ENCODE data around the gene TUBB. TPM values are rescaled to one million over a fixed set of nuclear protein-coding genes. Genes with fewer than 3 reads are reported as not detected.

Gene TUBB
- total and polyA plus RNA-seq, 9 of the 15 experiments (the other 6 are each of a cell fraction or from before 2014, with no cell fraction given) = 971 to 2,870 (median 1,478) TPM

DNA sequence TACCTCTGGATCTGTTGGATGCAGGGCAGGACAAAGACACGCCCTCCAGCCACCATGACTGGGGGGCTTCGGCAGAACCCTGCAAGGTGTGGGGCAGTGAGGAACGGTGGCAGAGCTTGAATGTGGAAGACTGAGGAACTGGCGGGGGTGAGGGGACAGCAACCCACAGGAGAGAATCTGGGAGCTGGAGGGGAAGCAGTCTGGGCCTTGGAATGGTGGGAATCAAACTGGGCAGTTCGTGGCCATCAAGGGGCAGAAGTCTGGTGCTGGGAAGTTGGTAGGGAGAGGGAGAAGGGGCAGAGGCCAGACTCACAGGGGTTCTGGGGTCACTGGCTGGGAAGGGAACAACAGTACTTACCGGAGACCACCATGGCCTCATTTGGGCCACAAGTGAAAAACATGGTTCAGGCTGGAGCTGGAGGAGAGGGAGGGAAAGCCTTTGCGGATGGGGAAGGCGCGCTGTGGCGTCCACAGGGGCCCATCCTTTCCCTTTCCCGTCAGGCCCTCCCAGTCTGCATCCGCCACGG is 21.7 kb downstream of the TUBB start:
- H3K27me3 ChIP-seq (ENCODE audit: control insufficient read depth in 2 of 2, insufficient read depth in 2 of 2, low read length in 2 of 2) = no peaks in the 10 kb centered on the region
- peak overlapping the region; percentile 91 for H3K4me3 ChIP-seq
- peak overlapping the region; percentile 92 for H3K4me2 ChIP-seq (ENCODE audit: insufficient read depth, low read length)
- peaks cover 65% of the 10 kb centered on the region for H3K79me2 ChIP-seq (ENCODE audit: control insufficient read depth, insufficient read depth, low read length)
- DNase-seq (ENCODE audit: extremely low read depth in 1 of 4, low spot score in 3 of 4) (no peak), ATAC-seq (peak; percentile 27), FAIRE-seq (no peak)
- CTCF ChIA-PET (ENCODE audit: low intra/inter-chr PET ratio) = interaction anchor here (3.7 kb wide), 1 partner anchor 86 kb away, joined by 14 read pairs; no protein-coding TSS in a partner anchor
- peak overlapping the region; percentile 92 to 98 for H3K9ac ChIP-seq (ENCODE audit: insufficient read depth in 1 of 2, low read depth in 2 of 2, low read length in 2 of 2)
- intact Hi-C loops (cut with micrococcal nuclease) = loop anchor here (2.0 to 5.0 kb wide), 4 partner anchors 21 to 340 kb away; partner anchors contain the start of gene TUBB
- H3K36me3 ChIP-seq (ENCODE audit: control insufficient read depth, insufficient read depth, low read length) = peaks cover 45% of the 10 kb centered on the region
- no peaks in the 10 kb centered on the region for H3K9me3 ChIP-seq (replicated peaks; ENCODE audit: control insufficient read depth, insufficient read depth, low read depth, low read length)
- in situ Hi-C loops (cut with MboI) = loop anchor here (5.0 kb wide), 2 partner anchors 135 to 335 kb away; no protein-coding TSS in a partner anchor
- peak overlapping the region; percentile 77 for H2AFZ ChIP-seq (ENCODE audit: low read depth, low read length)
- 2% methylated on average over 13 of the region's 13 CpGs for WGBS (ENCODE audit: insufficient coverage, low coverage, missing lambda C conversion rate)
- H3K9me1 ChIP-seq (ENCODE audit: control insufficient read depth, insufficient read depth, low read length) = peaks cover 5% of the 10 kb centered on the region
- POLR2A ChIA-PET = interaction anchor here (0.6 to 1.8 kb wide), 12 partner anchors 9 to 342 kb away, joined by 3 to 7 read pairs (median 4); partner anchors contain the start of gene DDR1
- H3K27ac ChIP-seq (ENCODE audit: extremely low read depth, low read depth, low read length) = peak overlapping the region; percentile 87
- H3K4me1 ChIP-seq (replicated peaks in 1 of 2; ENCODE audit: control insufficient read depth in 2 of 2, insufficient read depth in 2 of 2, low read length in 2 of 2) = peaks cover 41 to 52% of the 10 kb centered on the region in 2 experiments
- BruUV-seq (replicated peaks) = no TSS peak
- H4K20me1 ChIP-seq (replicated peaks; ENCODE audit: control insufficient read depth, insufficient read depth, low read length) = peaks cover 4% of the 10 kb centered on the region; the same call in 1 of the 2 replicates
- TF ChIP-seq, protein P1, sequence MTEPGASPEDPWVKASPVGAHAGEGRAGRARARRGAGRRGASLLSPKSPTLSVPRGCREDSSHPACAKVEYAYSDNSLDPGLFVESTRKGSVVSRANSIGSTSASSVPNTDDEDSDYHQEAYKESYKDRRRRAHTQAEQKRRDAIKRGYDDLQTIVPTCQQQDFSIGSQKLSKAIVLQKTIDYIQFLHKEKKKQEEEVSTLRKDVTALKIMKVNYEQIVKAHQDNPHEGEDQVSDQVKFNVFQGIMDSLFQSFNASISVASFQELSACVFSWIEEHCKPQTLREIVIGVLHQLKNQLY (CRISPR knock-in tag; conservative IDR thresholded peaks at IDR 0.05) = peak in 1 of 2 experiments; percentile 55; a peak in 1 of 4 replicates
- TF ChIP-seq RBM34 (IDR thresholded peaks at IDR 0.05; ENCODE audit: borderline replicate concordance, insufficient read depth, low read length) (no peak), GATA2 (CRISPR knock-in tag; IDR thresholded peaks at IDR 0.05) (no peak), TOE1 (IDR thresholded peaks at IDR 0.05; ENCODE audit: borderline replicate concordance) (peak; percentile 22; the same call in 1 of the 2 replicates), TOE1 (CRISPR knock-in tag; IDR thresholded peaks at IDR 0.05; ENCODE audit: borderline replicate concordance, low read depth) (no peak), NR2C2 (CRISPR knock-in tag; IDR thresholded peaks at IDR 0.05) (0 out of 2 replicates have a peak, but pooled peaks have one; percentile 50), NR2C2 (tag; IDR thresholded peaks at IDR 0.05) (no peak), PHB (CRISPR knock-in tag; IDR thresholded peaks at IDR 0.05) (peak; percentile 7; the same call in 1 of the 2 replicates), CHD1 (IDR thresholded peaks at IDR 0.05; ENCODE audit: low read length) (peak; percentile 66), CHD2 (IDR thresholded peaks at IDR 0.05; ENCODE audit: low read depth, low read length) (no peak)
- TF ChIP-seq, protein P2, sequence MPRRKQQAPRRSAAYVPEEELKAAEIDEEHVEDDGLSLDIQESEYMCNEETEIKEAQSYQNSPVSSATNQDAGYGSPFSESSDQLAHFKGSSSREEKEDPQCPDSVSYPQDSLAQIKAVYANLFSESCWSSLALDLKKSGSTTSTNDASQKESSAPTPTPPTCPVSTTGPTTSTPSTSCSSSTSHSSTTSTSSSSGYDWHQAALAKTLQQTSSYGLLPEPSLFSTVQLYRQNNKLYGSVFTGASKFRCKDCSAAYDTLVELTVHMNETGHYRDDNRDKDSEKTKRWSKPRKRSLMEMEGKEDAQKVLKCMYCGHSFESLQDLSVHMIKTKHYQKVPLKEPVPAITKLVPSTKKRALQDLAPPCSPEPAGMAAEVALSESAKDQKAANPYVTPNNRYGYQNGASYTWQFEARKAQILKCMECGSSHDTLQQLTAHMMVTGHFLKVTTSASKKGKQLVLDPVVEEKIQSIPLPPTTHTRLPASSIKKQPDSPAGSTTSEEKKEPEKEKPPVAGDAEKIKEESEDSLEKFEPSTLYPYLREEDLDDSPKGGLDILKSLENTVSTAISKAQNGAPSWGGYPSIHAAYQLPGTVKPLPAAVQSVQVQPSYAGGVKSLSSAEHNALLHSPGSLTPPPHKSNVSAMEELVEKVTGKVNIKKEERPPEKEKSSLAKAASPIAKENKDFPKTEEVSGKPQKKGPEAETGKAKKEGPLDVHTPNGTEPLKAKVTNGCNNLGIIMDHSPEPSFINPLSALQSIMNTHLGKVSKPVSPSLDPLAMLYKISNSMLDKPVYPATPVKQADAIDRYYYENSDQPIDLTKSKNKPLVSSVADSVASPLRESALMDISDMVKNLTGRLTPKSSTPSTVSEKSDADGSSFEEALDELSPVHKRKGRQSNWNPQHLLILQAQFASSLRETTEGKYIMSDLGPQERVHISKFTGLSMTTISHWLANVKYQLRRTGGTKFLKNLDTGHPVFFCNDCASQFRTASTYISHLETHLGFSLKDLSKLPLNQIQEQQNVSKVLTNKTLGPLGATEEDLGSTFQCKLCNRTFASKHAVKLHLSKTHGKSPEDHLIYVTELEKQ (CRISPR knock-in tag; IDR thresholded peaks at IDR 0.05) = 0 out of 2 replicates have a peak, but pooled peaks have one; percentile 9
- TF ChIP-seq, protein P3, sequence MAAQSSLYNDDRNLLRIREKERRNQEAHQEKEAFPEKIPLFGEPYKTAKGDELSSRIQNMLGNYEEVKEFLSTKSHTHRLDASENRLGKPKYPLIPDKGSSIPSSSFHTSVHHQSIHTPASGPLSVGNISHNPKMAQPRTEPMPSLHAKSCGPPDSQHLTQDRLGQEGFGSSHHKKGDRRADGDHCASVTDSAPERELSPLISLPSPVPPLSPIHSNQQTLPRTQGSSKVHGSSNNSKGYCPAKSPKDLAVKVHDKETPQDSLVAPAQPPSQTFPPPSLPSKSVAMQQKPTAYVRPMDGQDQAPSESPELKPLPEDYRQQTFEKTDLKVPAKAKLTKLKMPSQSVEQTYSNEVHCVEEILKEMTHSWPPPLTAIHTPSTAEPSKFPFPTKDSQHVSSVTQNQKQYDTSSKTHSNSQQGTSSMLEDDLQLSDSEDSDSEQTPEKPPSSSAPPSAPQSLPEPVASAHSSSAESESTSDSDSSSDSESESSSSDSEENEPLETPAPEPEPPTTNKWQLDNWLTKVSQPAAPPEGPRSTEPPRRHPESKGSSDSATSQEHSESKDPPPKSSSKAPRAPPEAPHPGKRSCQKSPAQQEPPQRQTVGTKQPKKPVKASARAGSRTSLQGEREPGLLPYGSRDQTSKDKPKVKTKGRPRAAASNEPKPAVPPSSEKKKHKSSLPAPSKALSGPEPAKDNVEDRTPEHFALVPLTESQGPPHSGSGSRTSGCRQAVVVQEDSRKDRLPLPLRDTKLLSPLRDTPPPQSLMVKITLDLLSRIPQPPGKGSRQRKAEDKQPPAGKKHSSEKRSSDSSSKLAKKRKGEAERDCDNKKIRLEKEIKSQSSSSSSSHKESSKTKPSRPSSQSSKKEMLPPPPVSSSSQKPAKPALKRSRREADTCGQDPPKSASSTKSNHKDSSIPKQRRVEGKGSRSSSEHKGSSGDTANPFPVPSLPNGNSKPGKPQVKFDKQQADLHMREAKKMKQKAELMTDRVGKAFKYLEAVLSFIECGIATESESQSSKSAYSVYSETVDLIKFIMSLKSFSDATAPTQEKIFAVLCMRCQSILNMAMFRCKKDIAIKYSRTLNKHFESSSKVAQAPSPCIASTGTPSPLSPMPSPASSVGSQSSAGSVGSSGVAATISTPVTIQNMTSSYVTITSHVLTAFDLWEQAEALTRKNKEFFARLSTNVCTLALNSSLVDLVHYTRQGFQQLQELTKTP (IDR thresholded peaks at IDR 0.05; ENCODE audit: low read depth in 1 of 2, partially characterized antibody in 2 of 2) = peak in 1 of 2 experiments; percentile 17

Data from K562 (cell line).